K562 (cell line): Measurements from ENCODE around the gene IFNA16. TPM values are rescaled to one million over a fixed set of nuclear protein-coding genes. Genes with fewer than 3 reads are reported as not detected.

Source experiments
- ATAC-seq: fragments of 200-7000 bp; cut with Tn5 transposase; 3 replicates; pipeline ENCODE4 v1.9.1; 2020; ENCODE audit warnings: moderate library complexity
- BruUV-seq: library from RNA; stranded (reverse); fragments of 400-500 nt; replicated peaks from 2 replicates; lab custom pipeline; 2021; lab: Mats Ljungman, UMichigan
- CTCF ChIA-PET: fragments of 300-600 bp; formaldehyde crosslinking; extraction: SDS; loops from one replicate; lab custom pipeline; 2021; ENCODE audit warnings: low intra/inter-chr PET ratio; lab: Yijun Ruan, JAX
- POLR2A ChIA-PET: fragments of 300-600, 350-650 bp; sonication (Branson Sonifier 250); formaldehyde crosslinking; extraction: SDS; loops from one replicate; lab custom pipeline; 2021; ENCODE audit warnings: antibody characterized with exemption, inconsistent platforms; lab: Yijun Ruan, JAX
- DNase-seq, 4 experiments: peaks; one replicate each; pipeline versions ENCODE4 v3.0.0 to v3.0.0-alpha.2; 2011 to 2018; ENCODE audit warnings: low spot score in 3 of 4, mixed read lengths in 3 of 4; ENCODE audit errors: extremely low read depth in 1 of 4
- FAIRE-seq: peaks from 2 replicates; lab custom pipeline; 2011; peaks lifted over from hg19 to GRCh38; lab: Jason Lieb, UNC
- H2AFZ ChIP-seq: 2 replicates; pipeline ENCODE4 v1.6.0; 2011; ENCODE audit warnings: low read depth, low read length, control low read depth, inconsistent platforms
- H3K27ac ChIP-seq: fragments of 200-600 bp; 3 replicates; pipeline ENCODE4 v1.8.0; 2011; ENCODE audit warnings: low read depth, mild to moderate bottlenecking, control low read depth, inconsistent platforms, low read length, moderate library complexity, mixed read lengths; ENCODE audit errors: extremely low read depth
- H3K27me3 ChIP-seq, 2 experiments: fragments of 300-600 bp in 1 of 2; 2 replicates in 1 of 2; 3 replicates in 1 of 2; pipeline versions ENCODE4 v1.6.0 to v1.8.0; 2011; ENCODE audit warnings: inconsistent platforms in 2 of 2, low read length in 2 of 2, mild to moderate bottlenecking in 1 of 2, mixed read lengths in 1 of 2, moderate library complexity in 1 of 2; ENCODE audit not compliant: control insufficient read depth in 2 of 2, insufficient read depth in 2 of 2
- H3K36me3 ChIP-seq: fragments of 300-600 bp; 3 replicates; pipeline ENCODE4 v1.8.0; 2011; ENCODE audit warnings: mild to moderate bottlenecking, low read length, inconsistent platforms; ENCODE audit not compliant: control insufficient read depth, insufficient read depth
- H3K4me1 ChIP-seq, 2 experiments: fragments of 200-600 bp in 1 of 2; replicated peaks in 1 of 2; 2 replicates in 1 of 2; 3 replicates in 1 of 2; pipeline versions ENCODE4 v1.5.1 to v1.8.0; 2011; ENCODE audit warnings: inconsistent platforms in 2 of 2, low read length in 2 of 2, mild to moderate bottlenecking in 1 of 2, mixed read lengths in 1 of 2, moderate library complexity in 1 of 2; ENCODE audit not compliant: control insufficient read depth in 2 of 2, insufficient read depth in 2 of 2
- H3K4me2 ChIP-seq: 2 replicates; pipeline ENCODE4 v1.6.1; 2011; ENCODE audit warnings: low read length, control low read depth, inconsistent platforms, mixed read lengths; ENCODE audit not compliant: insufficient read depth
- H3K4me3 ChIP-seq: fragments of 200-600 bp; sonication (generic), shearing (Covaris generic); 2 replicates; pipeline ENCODE4 v1.5.1; 2016; ENCODE audit warnings: control low read depth, inconsistent platforms
- H3K79me2 ChIP-seq: fragments of 200-600 bp; 3 replicates; pipeline ENCODE4 v1.8.0; 2011; ENCODE audit warnings: low read length, inconsistent platforms; ENCODE audit not compliant: control insufficient read depth, insufficient read depth
- H3K9ac ChIP-seq, 2 experiments: 2 replicates each; pipeline versions ENCODE4 v1.6.0 to v1.6.1; 2011; ENCODE audit warnings: low read depth in 2 of 2, low read length in 2 of 2, control low read depth in 1 of 2, inconsistent platforms in 1 of 2, mild to moderate bottlenecking in 1 of 2, mixed read lengths in 1 of 2; ENCODE audit not compliant: insufficient read depth in 1 of 2
- H3K9me1 ChIP-seq: one replicate; pipeline ENCODE4 v1.6.0; 2011; ENCODE audit warnings: inconsistent platforms, mild to moderate bottlenecking, low read length, moderate library complexity; ENCODE audit not compliant: control insufficient read depth, insufficient read depth
- H3K9me3 ChIP-seq: replicated peaks from 2 replicates; pipeline ENCODE4 v1.5.1; 2011; ENCODE audit warnings: low read depth, low read length, inconsistent platforms; ENCODE audit not compliant: control insufficient read depth, insufficient read depth
- H4K20me1 ChIP-seq: replicated peaks from 2 replicates; pipeline ENCODE4 v1.6.1; 2011; ENCODE audit warnings: low read length, inconsistent platforms, mixed read lengths; ENCODE audit not compliant: control insufficient read depth, insufficient read depth
- CSDE1 ChIP-seq, 2 experiments: fragments of 450-650 bp; IDR thresholded peaks; 2 replicates each; pipeline ENCODE4 v1.6.1; 2016; ENCODE audit warnings: mild to moderate bottlenecking in 1 of 2
- DPF2 ChIP-seq: fragments of 450-650 bp; IDR thresholded peaks from 2 replicates; pipeline ENCODE4 v1.6.1; 2016
- HMBOX1 ChIP-seq: sonication (generic); IDR thresholded peaks from 2 replicates; pipeline ENCODE4 v1.6.1; 2016
- PHB ChIP-seq: fragments of 250-450 bp; sonication (Bioruptor Pico); IDR thresholded peaks from 2 replicates; pipeline ENCODE4 v1.5.0; 2021
- POU5F1 ChIP-seq: fragments of 150-350 bp; IDR thresholded peaks from 2 replicates; pipeline ENCODE4 v1.6.1; 2014; ENCODE audit warnings: borderline replicate concordance, low read length, low read depth, mild to moderate bottlenecking; ENCODE audit not compliant: partially characterized antibody
- TSHZ1 ChIP-seq: fragments of 250-450 bp; sonication (Bioruptor Pico); IDR thresholded peaks from 2 replicates; pipeline ENCODE4 v1.4.0; 2020; ENCODE audit warnings: mild to moderate bottlenecking, moderate library complexity
- ZEB2 ChIP-seq: fragments of 450-650 bp; IDR thresholded peaks from 2 replicates; pipeline ENCODE4 v1.6.1; 2016
- ZNF551 ChIP-seq: fragments of 250-450 bp; sonication (Bioruptor Pico); IDR thresholded peaks from 2 replicates; pipeline ENCODE4 v1.5.0; 2021; ENCODE audit warnings: mild to moderate bottlenecking, moderate library complexity
- ZNF740 ChIP-seq, 3 experiments: fragments of 200-800 bp in 1 of 3; sonication (Bioruptor generic) in 1 of 3; sonication (generic) in 1 of 3; formaldehyde crosslinking in 1 of 3; IDR thresholded peaks; 2 replicates each; pipeline versions ENCODE4 v1.6.1 to v1.8.0; 2016 to 2022; ENCODE audit warnings: mild to moderate bottlenecking in 2 of 3, missing compliant biosample characterization in 2 of 3, missing genetic modification characterization in 2 of 3, missing genetic modification reagents in 1 of 3
- WGBS: fragments of 100-300 bp; shearing (Covaris generic); methylation state at CpG from one replicate; pipeline ENCODE4 v1.1.6; 2016; ENCODE audit warnings: low coverage, mixed read lengths; ENCODE audit not compliant: insufficient coverage; ENCODE audit errors: missing lambda C conversion rate; 5-methylcytosine and 5-hydroxymethylcytosine counted together
- in situ Hi-C: fragments of 300-500 bp; cut with MboI; formaldehyde crosslinking; loops from 4 replicates; pipeline ENCODE4 v1.15.0; 2018; ENCODE audit warnings: inconsistent platforms, mixed read lengths
- intact Hi-C: fragments of 100-400 bp; cut with micrococcal nuclease; formaldehyde crosslinking; loops from 2 replicates; pipeline ENCODE4 v1.14.2; 2022
- polyA plus RNA-seq, 8 experiments: library from polyadenylated mRNA; depleted of rRNA in 4 of 8; stranded (reverse) in 5 of 8; unstranded in 3 of 8; fragments of >200 nt; fragmentation: Nextera tagmentation in 2 of 8; fragmentation: Illumina TruSeq in 1 of 8; extraction: Ambion mirVana in 2 of 8; extraction: Trizol in 1 of 8; gene quantifications; 2 replicates each; pipeline versions ENCODE4 v1.2.1 to v1.2.3, GENCODE V29; 2011 to 2014; ENCODE audit warnings: inconsistent platforms in 1 of 8, missing spikeins in 1 of 8
- total RNA-seq, 7 experiments: library from RNA; depleted of rRNA in 6 of 7; stranded (reverse); fragments of >200 nt in 6 of 7; fragmentation: Illumina TruSeq in 2 of 7; extraction: Trizol in 2 of 7; gene quantifications; 2 replicates each; pipeline versions ENCODE4 v1.2.1 to v1.2.3, GENCODE V29; 2011 to 2021; ENCODE audit warnings: low replicate concordance in 1 of 7

Gene IFNA16
- total and polyA plus RNA-seq, 9 of the 15 experiments (the other 6 are each of a cell fraction or from before 2014, with no cell fraction given), result not detected

- no peak for TF ChIP-seq TSHZ1
- TF ChIP-seq ZNF551 (CRISPR knock-in tag), result no peak
- TF ChIP-seq DPF2, result no peak
- TF ChIP-seq CSDE1 (IDR thresholded peaks at IDR 0.05), result no peak
Measured at GRCh38 chr9:21252721-21253547, 35.8 kb upstream of the IFNA16 start (continued).

GRCh38 chr9:21251638-21252037 lies 34.5 kb upstream of the IFNA16 start:
- ATAC-seq (no peak), FAIRE-seq (no peak), DNase-seq (no peak)
- Histone ChIP-seq H3K4me2 (no peak overlapping the region), H3K4me3 (no peak overlapping the region), H3K27me3 (no peaks in the 10 kb centered on the region), H3K36me3 (no peaks in the 10 kb centered on the region), H3K4me1 (no peaks in the 10 kb centered on the region), H2AFZ (no peak overlapping the region), H3K9me1 (no peaks in the 10 kb centered on the region), H3K27ac (no peak overlapping the region), H3K9ac (no peak overlapping the region), H3K9me3 (no peaks in the 10 kb centered on the region), H3K79me2 (no peaks in the 10 kb centered on the region), H4K20me1 (no peaks in the 10 kb centered on the region)
- no CpG with 5 or more reads among the region's 4 CpGs for WGBS
- no TSS peak for BruUV-seq
- in situ Hi-C loops (no loop called here), intact Hi-C loops (no loop called here)
- TF ChIP-seq ZEB2, result no peak
- TF ChIP-seq PHB (CRISPR knock-in tag), result no peak
- TF ChIP-seq ZNF740 (CRISPR knock-in tag; IDR thresholded peaks at IDR 0.05), result no peak
- TF ChIP-seq ZNF740 (tag; IDR thresholded peaks at IDR 0.05), result no peak
- TF ChIP-seq HMBOX1, result no peak
- TF ChIP-seq POU5F1, result no peak
- POLR2A ChIA-PET, result no interaction called here
- CTCF ChIA-PET, result no interaction called here
